SH-SY5Y (cell line): ENCODE results near the gene RSU1.

Experiments used
- GATA2 ChIP-seq: IDR thresholded peaks from 2 replicates; pipeline ENCODE4 v1.6.1; 2011; ENCODE audit warnings: mild to moderate bottlenecking, low read depth, low read length
- GATA3 ChIP-seq: IDR thresholded peaks from 2 replicates; pipeline ENCODE4 v1.6.1; 2011; ENCODE audit warnings: low read depth, mild to moderate bottlenecking, low read length, moderate library complexity

DNA sequence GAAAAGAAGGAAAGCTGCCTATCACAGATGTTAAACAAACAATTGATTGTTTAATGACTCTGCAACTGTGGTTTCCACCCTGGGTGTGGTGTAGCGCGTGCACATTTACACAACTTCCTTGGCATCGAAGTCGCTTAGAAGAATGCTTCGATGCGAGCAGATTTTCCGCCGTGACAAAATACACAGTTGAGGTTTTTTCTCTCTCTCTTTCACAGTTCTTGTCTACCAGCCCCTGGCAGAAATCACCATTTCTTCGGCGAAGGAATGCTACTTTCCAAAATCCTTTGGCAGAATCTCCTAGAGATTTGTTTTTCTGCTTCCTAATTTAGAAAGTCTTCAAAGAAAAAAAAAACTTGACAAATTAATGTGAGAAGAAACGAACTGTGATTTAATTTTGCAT is 224.8 kb downstream of the RSU1 start:
- no peak for TF ChIP-seq GATA2
- TF ChIP-seq GATA3: no peak
